HG03095 (cell line): ENCODE data around the gene VPS72.
"Not testable (repeated sequence)": the region's sequence is repeated elsewhere in the genome, so short reads cannot be mapped to it uniquely, and the experiment has no call there.

Experiments used
- ATAC-seq: cut with Tn5 transposase; IDR thresholded peaks from one replicate; pipeline ENCODE4 v1.9.1; 2021; ENCODE audit warnings: moderate library complexity; ENCODE audit not compliant: unreplicated experiment

VPS72 gene

GRCh38 chr1:151189637-151190445 is at the start of gene VPS72:
Gene VPS72 (minus strand): TSS chr1:151190197. CDS start chr1:151190121, 76 bp downstream.
- peak; percentile 78 for ATAC-seq

GRCh38 chr1:151238467-151238739 is 48.4 kb upstream of the VPS72 start:
- ATAC-seq: no peak

DNA sequence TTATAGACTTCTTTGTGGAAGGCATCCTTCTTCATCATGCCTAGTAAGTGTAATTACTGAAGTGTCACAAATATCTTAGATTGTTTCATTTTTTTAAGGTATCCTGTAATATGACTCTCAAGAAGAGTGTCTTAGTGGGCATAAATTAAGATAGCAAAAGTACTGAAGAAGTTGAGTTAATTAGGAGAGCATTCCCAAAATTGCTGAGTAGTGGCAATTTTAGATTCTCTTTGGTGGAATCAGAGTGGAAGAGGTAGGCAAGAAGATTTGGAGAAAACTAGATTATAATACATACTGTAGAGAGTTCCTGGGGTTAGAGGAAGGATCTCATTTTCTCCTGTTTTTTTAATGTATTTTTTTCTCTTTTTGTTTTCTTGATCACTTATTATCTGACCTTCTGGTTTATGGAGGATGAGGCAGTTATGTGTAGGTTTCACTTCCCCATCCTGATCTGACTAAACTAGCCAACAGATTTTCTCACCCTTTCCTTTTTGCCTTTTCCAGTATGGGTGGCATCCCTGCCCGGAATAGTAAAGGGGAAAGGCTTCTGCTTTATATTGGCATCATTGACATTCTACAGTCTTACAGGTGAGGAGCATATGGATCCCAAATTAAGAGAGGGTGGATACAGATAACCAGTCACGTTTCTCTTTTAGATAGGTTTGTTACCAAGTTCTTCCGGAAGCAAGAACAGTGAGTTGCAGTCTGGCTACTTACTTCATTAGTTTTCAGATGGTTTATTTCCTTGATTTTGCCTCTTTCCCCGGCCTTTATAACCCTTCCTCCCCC is 47.9 kb upstream of the VPS72 start:
- ATAC-seq: no peak

GRCh38 chr1:151235235-151235634 is 45.2 kb upstream of the VPS72 start:
- ATAC-seq: no peak

DNA sequence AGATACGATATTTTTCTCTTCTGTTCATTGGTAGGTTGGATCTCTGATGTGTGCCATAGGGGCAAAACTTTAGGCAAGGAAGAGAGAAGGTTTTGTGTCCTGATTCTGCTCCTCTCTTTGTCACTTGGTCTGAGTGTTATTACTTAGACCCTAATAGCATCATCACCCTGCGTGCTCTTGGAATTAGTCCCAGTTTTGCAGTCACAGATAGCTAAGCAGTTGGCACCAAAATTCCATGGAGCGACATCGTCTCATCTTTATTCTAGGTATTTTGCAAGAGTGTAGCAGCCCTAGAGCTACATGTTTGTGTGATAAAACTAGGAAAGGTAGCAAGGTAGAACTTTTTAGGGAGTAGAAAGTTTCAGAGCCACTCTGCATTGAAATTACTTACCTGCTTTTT is 32.1 kb upstream of the VPS72 start:
- no peak for ATAC-seq

GRCh38 chr1:151221616-151222015 is 31.6 kb upstream of the VPS72 start:
- ATAC-seq: no peak

DNA sequence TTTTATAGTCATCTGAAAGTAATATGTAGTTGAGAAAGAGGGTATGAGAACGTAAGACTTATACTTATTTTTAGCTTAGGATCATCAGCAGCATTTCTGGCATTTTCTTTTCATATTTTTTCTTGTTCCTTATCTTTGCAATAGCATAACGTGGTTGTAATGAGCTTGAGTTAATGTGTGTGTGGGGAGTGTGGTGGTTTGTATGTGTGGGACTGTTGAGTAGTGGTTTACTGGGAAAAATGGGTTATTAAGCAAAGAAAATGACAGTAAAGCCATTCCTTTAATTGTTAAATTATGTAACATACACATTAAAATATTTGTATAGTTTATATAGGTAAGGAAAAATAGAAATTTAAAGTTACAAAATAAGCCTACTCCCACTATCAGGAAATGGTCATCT is 23.6 kb upstream of the VPS72 start:
- ATAC-seq: no peak

DNA sequence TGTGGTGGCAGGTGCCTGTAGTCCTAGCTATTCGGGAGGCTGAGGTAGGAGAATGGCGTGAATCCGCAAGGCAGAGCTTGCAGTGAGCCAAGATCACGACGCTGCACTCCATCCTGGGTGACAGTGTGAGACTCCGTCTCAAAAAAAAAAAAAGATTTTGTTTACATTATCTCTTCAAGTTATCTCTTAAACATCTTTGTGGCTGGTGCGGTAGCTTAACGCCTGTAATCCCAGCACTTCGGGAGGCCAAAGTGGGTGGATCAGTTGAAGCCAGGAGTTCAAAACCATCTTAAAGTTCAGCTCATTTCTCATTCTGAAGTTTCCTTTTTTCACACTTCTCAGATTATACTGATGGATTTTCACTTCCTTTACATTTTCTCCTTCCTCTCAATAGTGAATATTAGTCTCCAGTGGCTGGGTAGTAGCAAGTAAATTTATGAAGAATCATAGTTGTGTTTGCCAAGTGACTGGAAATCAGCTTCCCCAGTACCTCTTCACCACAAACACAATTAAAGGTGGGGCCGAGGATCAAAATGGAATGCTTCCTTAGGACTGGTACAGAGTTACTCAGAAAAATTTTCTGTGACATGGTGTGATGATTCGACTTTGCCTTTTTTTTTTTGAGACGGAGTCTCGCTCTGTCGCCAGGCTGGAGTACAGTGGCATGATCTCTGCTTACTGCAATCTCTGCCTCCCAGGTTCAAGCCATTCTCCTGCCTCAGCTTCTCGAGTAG is 22.1 kb upstream of the VPS72 start:
- ATAC-seq: no peak

DNA sequence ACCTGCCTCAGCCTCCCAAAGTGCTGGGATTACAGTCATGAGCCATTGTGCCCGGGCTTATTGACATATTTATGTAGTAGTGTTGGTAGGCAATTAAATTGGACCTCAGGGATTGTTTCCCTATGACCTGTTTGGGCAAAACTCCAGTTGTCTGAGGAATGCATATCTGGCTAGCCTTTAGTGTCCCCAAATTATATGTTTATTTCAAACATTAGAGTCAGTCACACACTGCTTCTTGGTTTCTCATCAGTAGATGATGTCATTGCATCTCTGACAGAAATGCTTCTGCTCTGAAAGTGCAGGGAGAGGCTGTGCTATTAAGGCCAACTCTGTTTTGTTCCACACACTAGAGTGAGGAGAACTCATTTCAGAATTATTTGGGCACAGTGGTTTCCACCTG is 20.8 kb upstream of the VPS72 start:
- no peak for ATAC-seq

GRCh38 chr1:151205381-151205965 is 15.5 kb upstream of the VPS72 start:
- ATAC-seq: not testable (repeated sequence)

DNA sequence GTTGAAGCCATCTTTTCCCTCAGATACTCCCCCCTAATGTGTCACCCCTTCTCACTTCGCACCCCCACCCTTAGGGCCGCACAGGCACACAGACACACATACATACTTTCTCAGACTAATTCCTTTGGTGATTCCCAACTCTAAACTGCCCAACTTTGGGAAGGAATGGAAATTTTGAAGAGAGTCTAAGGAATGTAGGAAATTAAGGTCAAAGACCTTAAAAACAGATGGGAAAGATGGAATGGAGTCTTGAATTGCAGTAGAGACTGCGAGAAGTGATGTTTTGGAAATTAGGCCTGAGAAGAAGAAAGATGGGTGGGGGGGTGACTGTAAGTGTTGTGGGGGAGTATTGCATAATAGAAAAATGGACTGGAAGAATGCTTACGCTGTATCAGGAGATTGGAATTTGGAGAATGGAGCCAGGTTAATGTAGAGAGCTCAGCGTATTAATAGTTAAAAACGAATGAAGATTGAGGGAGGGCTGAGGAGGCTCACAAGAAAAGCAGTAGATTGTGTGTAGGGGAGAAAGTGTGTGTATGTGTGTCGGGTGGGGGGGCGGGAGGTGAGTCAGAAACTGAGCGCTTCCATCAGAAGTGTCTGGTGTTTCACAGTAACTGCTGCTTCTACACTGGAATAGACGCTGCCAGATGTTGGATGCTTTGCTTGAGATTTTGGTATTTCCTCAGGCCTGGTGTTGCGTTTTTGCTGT is 10.0 kb upstream of the VPS72 start:
- ATAC-seq: no peak

GRCh38 chr1:151198254-151199127 is 8.5 kb upstream of the VPS72 start, which contains the start of gene PIP5K1A:
Gene PIP5K1A (plus strand): TSS chr1:151198552. CDS start chr1:151198997, 445 bp downstream.
- ATAC-seq: peak; percentile 65

- ATAC-seq: no peak
Observed at GRCh38 chr1:151197863-151198253, 7.9 kb upstream of the VPS72 start.

GRCh38 chr1:151196292-151196800 is 6.3 kb upstream of the VPS72 start:
- no peak for ATAC-seq

- not testable (repeated sequence) for ATAC-seq
Observed at GRCh38 chr1:151194894-151195594, 5.0 kb upstream of the VPS72 start.

DNA sequence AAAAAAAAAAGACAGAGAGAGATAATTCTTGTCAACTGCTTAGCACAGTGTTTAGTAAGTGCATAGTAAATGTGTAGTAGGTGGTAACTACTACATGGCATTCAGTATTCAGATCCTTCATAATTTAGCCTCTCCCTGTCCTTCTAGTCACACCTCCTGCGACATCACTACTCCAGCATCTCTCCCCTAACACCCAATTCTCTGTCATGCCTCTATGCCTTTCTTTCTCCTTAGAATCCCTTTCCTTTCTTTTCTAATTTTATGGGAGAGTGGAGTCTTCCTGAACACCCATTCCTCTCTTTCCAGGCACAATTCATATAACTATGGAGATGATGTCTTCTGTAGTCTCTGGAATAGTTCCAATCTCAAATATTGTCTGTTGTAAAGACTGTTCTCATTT is 3.9 kb upstream of the VPS72 start:
- no peak for ATAC-seq

DNA sequence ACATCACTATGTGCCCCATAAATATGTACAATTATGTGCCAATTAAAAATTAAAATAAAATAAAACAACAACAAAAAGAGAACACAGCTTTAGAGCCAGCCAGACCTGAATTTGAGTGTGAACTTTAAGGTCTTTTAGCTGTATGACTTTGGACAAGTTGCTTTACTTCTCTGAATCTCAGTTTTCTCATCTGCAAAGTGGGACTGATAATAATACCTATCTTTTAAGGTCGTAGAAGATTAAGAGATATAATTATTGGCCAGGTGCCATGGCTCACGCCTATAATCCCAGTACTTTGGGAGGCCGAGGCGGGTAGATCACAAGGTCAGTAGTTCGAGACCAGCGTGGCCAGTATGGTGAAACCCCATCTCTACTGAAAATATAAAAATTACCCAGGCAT is 3.3 kb upstream of the VPS72 start:
- no peak for ATAC-seq

DNA sequence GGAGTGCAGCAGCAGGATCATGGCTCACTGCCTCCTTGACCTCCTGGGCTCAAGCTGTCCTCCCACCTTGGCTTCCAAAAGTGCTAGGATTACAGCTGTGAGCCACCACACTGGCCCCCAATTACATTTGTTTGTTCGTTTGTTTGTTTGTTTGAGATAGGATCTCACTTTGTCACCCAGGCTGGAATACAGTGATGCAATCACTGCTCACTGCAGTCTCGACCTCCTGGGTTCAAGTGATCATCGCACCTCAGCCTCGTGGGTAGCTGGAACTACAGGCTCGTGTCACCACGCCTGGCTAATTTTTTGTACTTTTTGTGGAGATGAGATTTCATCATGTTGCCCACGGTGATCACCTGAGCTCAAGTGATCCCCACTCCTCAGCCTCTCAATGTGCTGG is 2.0 kb upstream of the VPS72 start:
- ATAC-seq: no peak

GRCh38 chr1:151188667-151189066 is 1.3 kb downstream of the VPS72 start:
- not testable (repeated sequence) for ATAC-seq
